HG02840 (cell line): Measurements from ENCODE around the gene TBC1D9.

Experiments
- ATAC-seq: cut with Tn5 transposase; IDR thresholded peaks from one replicate; pipeline ENCODE4 v1.9.1; 2021; ENCODE audit warnings: mild to moderate bottlenecking, moderate library complexity, moderate number of reproducible peaks; ENCODE audit not compliant: unreplicated experiment, low FRiP score

The TBC1D9 gene

DNA sequence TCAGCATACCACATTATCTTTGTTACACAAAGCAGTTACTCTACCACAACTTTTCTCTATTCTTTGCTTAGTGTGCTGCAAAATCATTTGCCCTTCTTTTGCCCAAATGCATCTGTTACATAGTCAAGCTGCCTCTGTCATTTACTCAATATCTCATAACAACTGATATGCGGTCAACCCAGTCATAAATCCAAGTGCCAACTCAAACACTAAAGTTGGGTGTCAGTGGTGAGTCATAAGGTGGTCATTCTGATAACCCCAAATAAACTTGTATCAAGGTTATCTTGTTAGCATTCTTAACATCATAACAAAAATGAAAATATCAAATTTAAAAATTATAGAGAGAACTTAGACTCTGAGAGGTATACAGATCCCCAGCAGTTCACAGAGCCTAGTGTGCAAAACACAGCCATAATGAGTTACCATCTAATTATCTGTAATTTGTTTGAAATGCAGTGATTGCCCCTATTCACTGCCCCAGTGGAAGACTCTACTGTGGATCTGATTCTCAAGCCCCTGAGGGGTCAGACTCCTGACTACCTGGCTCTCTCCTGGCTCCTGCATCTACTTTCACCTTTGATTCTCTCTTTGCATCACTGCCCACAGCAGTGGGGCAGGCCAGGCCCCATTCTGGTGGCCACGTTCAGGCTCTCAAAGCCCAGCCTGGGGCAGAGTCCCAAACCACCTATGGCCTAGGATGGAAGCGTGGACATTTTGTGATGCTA, 29.2 kb downstream of the TBC1D9 start:
- no peak for ATAC-seq

DNA sequence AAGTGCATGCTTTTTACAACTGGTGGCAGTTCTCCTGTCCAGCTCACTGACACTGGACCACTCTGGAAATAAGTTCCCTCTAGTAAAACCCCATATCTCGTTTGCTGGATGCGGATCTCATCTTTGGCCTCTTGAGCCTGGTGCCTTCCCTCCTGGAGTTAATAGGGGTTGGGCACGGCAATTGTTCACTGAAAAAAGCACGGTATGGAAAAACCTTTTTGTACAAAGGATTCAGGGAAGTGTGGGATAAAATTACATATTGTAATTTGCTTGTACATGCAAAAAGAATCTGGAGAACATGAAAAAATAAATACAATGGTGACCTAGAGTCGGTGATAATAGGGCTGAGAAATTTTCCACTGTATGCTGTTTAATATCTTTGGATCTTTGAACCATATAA, 30.6 kb downstream of the TBC1D9 start:
- no peak for ATAC-seq

DNA sequence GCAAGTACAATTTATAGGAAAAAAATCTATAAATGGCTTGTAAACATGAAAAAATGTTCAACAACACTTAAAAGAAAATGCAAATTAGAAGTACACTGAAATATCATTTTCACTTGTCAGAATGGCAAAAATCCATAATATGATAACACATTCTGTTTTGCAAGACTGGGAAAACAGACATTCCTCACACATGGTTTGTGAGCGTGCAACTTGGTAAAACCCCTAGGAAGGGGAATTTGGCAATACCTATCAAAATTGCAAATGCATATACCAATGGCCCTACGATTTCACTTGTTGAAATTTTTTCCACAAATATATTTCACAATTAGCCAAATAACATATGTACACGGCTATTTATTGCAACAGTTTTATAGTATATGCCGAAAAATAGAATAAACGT, 31.4 kb downstream of the TBC1D9 start:
- ATAC-seq = no peak

DNA sequence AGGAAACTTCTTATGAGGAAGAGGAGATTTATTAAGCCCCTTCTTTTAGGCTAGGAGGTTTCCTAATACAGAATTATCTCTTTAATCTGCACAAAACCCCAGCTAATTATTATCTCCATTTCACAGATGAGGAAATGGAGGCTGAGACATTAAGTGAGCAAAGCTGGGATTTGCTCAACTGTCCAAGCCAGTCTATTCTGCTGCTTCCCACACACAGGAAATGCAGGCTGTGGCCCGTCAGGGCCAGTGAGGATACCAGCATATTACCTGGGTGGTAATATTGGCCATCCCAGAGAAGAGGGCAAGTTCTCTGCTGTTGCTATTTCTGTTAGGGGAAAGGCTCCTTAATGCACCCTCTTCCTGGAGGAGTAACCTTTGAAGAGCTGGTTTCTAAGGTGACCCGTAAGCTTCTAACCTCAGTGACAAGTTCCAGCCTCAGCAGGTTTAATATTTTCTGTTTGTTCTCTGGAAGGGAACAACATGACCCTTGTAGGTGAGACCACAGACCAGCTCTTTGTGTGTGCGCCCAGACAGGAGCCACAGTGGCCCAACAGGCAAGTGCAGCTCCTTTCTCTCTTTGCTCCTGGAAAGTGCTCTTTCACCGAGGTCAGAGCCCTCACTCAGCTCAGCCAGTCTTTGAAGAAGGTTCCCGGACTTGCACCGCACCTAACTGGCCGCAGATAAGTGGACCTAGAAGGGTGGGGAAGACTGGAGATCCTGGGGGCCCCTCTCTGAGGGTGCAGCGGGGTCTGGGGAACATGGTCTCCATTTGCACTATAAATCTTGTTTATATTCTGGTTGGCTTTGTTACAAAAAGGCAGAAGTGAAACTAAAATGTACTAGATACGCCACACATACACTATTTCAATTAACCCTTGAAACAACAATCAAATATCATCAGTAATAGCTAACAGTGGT, 35.5 kb downstream of the TBC1D9 start:
- ATAC-seq = peak; percentile 47

DNA sequence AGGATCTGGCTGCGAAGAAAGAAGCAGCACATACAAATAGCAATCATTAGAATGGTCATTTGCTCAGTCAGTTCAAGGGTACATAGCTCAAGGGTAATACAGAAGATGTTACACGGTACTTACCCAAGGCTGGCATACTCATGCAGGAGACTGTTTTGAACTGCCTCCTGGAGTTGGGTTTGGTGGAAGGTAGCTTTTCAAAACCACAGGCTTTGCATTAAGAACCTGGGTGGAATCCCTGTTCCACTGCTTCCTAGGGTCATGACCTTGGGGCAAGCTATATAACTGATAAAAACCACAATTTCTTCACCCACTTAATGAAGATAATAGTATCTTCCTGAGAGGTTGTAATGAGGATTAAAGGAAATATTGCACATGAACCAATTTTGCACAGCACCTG, 36.5 kb downstream of the TBC1D9 start:
- ATAC-seq = peak; percentile 72

DNA sequence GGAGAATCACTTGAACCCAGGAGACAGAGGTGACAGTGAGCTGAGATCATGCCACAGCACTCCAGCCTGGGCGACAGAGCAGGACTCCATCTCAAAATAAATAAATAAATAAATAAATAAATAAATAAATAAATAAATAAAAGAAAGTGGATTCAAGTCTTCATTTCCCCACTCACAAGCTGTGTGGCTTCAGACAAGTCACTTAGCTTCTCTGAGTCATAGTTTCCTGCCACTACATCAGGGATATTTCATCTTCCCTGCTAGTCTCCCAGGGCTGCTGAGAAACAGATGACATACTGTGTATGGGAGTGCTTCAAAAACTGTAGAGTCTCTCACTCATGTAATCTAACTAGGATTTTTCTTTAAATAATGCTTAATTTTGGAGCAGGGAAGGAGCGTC, 37.2 kb downstream of the TBC1D9 start:
- no peak for ATAC-seq

DNA sequence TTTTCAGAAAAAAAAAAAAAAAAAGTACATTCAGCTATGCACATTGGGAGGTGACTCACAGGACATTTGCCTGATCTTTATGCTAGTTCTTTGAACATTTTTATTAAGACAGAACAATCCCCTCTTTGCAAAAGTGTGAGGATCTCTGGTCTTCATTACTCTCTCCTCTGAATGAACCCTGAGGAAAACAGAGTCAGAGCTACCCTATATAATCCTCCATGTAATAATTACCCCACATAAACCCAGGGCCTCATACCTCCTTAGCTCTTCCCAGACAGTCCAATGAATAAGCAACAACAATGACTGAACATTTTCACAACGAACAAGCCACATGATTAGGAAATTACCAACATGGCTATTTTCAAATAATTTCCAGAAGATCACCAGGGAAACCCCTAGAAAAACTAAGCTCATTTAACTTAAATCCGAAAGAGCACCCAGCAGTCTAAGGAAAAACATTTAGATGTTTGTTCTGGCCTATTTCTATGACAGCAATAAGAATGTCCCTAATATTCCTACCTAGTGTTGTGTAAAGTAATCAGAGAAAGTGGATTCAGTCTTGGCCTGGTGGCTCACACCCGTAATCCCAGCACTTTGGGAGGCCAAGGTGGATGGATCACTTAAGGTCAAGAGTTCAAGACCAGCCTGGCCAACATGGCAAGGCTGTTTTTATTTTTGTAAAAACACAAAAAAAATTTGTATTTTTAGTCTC, 37.8 kb downstream of the TBC1D9 start:
- ATAC-seq = no peak

DNA sequence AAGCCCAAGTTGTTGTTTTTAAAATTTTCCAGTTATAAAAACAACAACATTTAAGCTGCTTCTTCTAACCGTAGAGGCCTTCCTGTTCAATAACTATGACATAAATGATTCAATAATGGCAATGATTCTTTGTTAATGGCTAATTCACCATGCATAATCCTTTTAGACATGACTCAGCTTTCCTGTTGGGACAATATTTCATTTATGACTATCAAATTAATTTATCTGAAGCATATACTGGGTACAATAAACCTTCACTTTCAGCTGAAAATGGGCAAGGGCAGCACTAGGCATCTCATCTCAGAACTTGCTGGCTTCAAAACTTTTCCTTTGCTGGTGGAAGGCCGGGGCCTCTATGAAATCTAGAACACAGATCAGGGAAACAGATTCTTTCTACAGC, 38.9 kb downstream of the TBC1D9 start:
- ATAC-seq = no peak

DNA sequence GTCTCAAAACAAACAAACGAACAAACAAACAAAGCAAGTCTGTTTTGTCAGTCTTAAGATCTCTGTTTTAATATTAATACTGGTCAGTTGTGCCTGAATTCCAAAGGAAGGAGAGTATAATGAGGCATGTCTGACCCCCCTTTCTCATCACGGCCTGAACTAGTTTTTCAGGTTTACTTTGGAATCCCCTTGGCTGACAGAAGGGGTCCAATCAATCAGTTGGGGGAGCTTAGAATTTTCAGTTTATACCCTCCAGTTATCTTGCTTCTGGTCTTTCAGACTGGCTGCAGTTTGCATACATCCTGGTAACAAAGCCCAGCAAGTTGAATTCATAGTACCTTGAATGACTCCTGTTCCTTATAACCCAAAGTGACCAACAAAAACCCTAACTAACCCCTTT, 41.1 kb downstream of the TBC1D9 start:
- no peak for ATAC-seq

DNA sequence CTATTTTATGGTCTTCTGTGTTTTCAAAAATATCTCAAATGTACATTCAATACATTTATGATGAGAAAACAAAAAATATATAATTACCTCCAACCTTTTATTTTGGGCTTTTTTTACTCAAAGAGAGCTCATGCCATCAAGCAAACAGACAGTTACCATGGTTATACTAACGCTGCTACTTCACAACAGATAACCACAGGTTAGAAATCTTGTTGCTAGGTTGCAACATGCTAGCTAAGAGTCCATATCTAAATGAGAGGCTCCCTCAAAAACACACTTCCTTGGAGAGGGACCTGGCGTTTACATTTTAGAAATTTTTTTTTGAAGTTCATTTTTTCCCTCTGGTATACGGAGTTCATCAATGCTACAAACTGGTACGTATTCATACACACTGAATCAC, 44.3 kb downstream of the TBC1D9 start:
- ATAC-seq = no peak

DNA sequence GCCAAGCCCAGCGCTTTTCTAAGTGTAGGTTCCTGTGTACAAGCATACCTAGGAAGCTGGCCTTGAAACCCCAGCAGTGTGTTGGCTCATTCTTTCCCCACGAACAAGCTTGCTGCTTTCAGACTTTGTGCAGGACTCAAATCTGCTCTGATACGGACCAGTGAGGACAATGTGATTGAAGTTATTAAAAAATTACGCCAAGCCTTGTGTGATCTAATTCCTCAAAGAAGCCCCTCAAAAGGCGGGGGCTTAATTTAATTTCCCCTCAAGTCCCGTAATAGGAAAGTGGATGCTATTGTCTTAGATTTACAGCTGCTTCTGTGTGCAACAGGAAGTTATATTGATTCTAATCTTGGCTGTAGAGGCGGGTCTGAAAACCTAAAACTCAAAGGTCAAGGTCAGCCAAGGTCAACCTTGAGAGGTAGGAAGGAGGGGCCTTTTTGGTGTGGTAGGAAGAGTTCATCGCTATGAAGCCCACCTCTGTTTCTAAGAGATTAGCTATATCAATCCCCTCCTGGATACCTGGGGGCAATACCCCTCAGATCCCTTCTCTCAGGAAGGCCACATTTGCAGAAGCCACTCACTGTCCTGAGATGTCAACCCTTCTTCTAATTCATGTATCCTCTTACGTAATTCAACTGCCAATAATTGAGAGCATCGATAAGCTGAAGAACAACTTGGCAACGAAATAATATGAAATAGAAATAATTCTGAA, 45.1 kb downstream of the TBC1D9 start:
- no peak for ATAC-seq

DNA sequence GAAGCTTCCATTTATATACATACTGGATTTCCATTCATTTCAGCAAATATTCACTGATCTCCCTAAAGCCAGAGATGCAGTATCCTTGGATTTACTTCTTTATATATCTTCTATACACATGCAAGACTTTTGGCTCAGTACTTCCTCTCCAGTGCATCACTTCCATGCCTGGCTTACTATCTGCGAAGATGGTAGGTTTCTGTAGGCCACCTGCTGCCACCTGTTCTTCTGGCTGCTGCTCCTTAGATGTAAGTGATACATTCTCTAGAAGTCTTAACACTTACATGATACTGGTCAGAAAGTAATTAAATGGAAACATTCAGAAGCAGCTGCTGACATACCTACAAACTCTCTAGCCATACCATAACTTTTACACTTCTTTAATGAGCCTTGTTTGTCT, 48.9 kb downstream of the TBC1D9 start:
- no peak for ATAC-seq

DNA sequence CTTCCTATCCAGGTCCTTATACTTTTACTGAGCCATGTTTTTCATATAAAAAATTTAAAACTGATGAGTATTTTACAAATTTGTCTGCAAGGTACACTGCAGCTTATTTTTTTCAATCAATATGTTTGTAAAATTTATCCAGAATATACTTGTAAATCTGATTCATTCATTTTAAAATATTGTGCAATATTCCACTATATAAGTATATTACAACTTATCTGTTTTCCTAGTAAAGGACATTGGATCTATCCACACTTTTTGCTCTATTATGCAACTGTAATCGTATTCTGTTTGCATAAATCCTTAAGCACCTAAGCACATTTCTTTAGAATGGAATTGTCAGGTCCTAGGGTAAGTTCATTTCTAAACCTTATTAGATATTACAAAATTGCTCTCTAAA, 49.5 kb downstream of the TBC1D9 start:
- ATAC-seq = no peak

DNA sequence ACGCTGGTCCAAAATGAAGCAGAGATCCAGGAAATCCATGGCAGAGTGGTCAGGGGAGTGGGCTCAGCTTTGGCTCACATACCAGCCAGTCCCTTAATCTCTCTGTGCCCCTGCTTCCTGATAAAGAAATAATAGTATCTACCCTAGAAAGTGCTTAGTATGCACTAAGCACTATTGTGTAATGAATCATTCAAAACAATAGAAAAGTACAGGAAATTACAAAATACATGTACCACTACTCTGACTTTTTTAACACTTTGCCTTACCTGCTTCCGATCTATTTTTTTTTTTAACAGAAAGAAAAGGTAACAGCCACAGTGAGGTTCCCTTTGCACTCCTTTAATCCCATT, 49.9 kb downstream of the TBC1D9 start:
- ATAC-seq = no peak

DNA sequence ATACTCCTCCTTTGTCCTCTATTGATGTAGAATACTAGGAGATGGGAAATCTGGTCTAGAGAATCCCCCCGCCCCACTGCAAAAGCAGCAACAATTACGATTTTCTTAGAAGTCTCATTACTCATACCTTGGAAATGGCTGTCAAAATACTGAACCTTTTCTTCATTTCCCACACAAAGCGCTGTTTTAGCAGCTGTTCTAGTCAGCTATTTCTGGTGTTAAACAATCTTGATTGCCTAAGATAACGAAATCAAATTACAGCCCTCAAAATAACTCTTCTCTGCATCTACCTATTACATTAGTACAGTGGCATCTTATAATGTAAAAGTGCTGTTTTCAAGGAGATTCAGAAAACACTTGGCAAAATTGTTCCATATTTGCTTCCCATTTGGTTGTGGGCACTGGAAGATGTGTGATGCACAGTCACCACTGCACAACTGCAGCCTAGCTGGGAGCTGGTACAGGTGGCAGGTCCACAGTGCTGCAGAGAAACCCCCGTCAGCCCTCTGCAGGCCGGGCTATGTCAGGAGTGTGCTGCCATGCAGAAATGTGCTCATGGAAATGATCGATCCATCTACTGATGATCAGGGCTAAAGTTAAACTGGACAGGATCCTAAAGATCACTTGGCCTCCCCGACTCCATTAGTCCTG, 50.4 kb downstream of the TBC1D9 start:
- ATAC-seq = no peak

DNA sequence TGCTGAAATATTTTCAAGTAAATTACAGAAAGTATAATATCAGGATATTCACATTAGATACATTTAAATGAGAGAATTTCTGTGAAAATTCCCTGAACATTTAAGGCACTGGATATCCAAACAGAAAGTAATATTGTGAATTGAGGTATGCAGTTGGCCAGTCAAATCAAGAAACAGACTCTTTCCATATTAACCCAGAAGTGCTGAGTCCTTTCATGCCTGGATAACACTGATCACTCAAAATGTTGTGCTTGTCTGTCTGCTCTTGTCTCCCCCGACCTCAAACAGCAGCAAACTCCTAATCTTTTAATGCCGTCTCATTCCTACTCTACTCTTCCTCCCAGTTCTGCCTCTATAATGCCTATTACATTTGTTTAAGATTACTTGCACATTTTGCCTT, 51.2 kb downstream of the TBC1D9 start:
- no peak for ATAC-seq

DNA sequence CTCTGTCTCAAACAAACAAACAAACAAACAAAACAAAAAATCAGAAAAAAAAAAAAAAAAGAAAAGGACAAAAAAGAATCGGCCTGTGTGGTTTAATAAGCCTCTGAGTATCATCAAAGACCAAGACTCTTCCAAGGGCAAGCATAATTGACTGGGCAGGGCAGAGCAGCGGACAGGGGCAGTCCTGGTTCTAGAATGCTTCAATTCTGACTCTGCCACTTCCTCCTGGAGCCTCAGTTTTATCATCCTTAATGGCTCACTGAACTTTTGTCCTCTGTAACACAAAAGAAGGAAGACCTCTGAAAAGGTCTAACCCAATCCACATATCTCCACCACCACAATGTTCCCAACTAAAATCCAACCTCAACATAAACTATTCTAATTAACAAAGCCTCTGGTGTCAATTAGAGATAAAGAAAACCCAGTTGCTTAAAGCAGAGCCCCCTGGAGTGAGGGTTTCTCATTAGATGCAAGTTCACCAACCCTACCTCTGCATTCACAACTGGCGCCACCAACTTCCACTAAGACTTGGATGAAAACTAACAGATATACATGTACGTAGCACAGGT, 51.7 kb downstream of the TBC1D9 start:
- no peak for ATAC-seq

DNA sequence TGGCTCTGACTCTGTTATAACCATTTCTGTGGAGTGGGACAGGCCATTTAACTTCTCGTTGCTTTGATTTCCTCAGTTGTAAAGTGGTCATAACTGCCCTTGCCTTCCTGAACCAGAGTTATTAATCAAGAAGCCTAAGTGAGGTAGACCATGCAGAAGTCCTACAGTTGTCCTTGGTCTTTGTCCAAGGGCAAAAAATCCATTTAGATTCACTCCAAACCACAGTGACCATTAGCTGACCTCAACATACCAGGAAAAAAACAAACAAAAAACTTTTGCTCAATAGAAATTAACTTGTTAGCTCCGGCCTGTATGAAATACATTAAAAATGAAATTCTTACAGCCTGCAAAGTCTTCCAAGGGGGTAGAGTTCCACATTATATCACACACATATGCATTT, 52.7 kb downstream of the TBC1D9 start:
- ATAC-seq = no peak

DNA sequence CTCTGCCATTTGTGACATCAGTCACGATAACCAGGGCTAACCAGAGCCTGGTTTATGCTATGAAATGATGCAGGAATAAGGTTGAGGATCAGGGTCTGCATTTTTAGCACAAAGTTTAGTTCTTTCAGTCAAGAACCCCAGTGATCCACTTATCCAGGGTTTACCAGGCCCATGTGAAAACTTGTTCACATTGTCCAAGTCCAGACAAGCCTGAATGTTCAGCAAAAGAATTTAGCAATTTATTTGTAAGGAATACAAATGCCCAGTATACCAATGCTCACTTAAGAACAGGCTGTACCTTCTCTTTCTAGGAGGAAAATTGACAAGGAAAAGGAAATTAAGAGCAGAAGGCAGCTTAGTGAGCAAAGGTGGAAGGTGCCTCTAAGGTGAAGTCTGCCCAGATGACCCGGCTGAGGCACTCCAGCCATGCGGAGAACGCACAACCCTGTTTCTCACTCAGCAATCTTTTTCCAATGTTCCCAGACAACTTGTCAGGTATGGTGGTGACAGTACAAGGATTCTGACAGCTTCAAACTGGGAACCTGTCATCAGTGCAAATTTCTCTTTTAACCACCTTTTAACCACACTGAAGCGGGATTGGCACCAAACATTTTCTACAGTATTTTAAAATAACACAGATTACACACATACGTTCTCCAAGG, 54.0 kb downstream of the TBC1D9 start:
- ATAC-seq = no peak
